Activated CD4-positive, alpha-beta T cell treated with anti-CD3 and anti-CD28 coated beads, Interleukin-2, amount 50 U/mL, for 1 hour (primary cell): Measurements from ENCODE around the gene ABLIM3.

ENCODE experiments used
- DNase-seq: peaks from one replicate; pipeline ENCODE4 v3.0.0-alpha.2; 2020

The ABLIM3 gene

GRCh38 chr5:149284501-149284900, 143.2 kb downstream of the ABLIM3 start:
- DNase-seq, result no peak

GRCh38 chr5:149285153-149285552, 143.9 kb downstream of the ABLIM3 start:
- DNase-seq, result no peak

- no peak for DNase-seq
Observed at GRCh38 chr5:149288436-149288835, 147.1 kb downstream of the ABLIM3 start.

GRCh38 chr5:149289301-149289700, 148.0 kb downstream of the ABLIM3 start:
- no peak for DNase-seq

GRCh38 chr5:149294872-149295829, 153.9 kb downstream of the ABLIM3 start:
- DNase-seq, result no peak

- DNase-seq, result no peak
Observed at GRCh38 chr5:149297340-149298025, 156.2 kb downstream of the ABLIM3 start.

- no peak for DNase-seq
Observed at GRCh38 chr5:149298163-149298562, 156.9 kb downstream of the ABLIM3 start.

- no peak for DNase-seq
Observed at GRCh38 chr5:149298842-149299404, 157.6 kb downstream of the ABLIM3 start.

- DNase-seq, result no peak
Observed at GRCh38 chr5:149299451-149300054, 158.3 kb downstream of the ABLIM3 start.

GRCh38 chr5:149300441-149300840, 159.1 kb downstream of the ABLIM3 start:
- no peak for DNase-seq

GRCh38 chr5:149301049-149301743, 159.9 kb downstream of the ABLIM3 start:
- DNase-seq, result no peak

- no peak for DNase-seq
Observed at GRCh38 chr5:149301744-149302380, 160.6 kb downstream of the ABLIM3 start.

- no peak for DNase-seq
Observed at GRCh38 chr5:149302641-149303040, 161.3 kb downstream of the ABLIM3 start.

GRCh38 chr5:149303210-149303609, 161.9 kb downstream of the ABLIM3 start:
- no peak for DNase-seq

GRCh38 chr5:149304195-149305078, 163.1 kb downstream of the ABLIM3 start:
- DNase-seq, result no peak

- no peak for DNase-seq
Observed at GRCh38 chr5:149309354-149309753, 168.1 kb downstream of the ABLIM3 start.
